Head of caudate nucleus (tissue), 42 donors: ENCODE data around the gene NTNG2.

Experiments
- DNase-seq, 42 donors: peaks; one replicate each; pipeline versions ENCODE4 v3.0.0 to v3.0.0-alpha.2; 2020 to 2021; ENCODE audit warnings: mixed read lengths in 7 of 42
- intact Hi-C: fragments of 100-400 bp; cut with DNase I; formaldehyde crosslinking; loops from one replicate; pipeline ENCODE4 v1.15.0; 2022

Gene NTNG2

GRCh38 chr9:132193227-132194124, 31.6 kb downstream of the NTNG2 start:
- intact Hi-C loops: no loop called here
- DNase-seq: peak in 35 of 42 donors; percentile 34 to 78 (median 56)

- intact Hi-C loops: no loop called here
- no peak for DNase-seq
Observed at GRCh38 chr9:132194508-132194907, 32.6 kb downstream of the NTNG2 start.

- intact Hi-C loops: no loop called here
- no peak for DNase-seq
Observed at GRCh38 chr9:132197315-132197714, 35.5 kb downstream of the NTNG2 start.

- no peak for DNase-seq
- intact Hi-C loops: no loop called here
Observed at GRCh38 chr9:132197856-132198550, 36.1 kb downstream of the NTNG2 start.

GRCh38 chr9:132199056-132199455, 37.2 kb downstream of the NTNG2 start:
- no peak for DNase-seq
- intact Hi-C loops: no loop called here

- no peak for DNase-seq
- intact Hi-C loops: no loop called here
Observed at GRCh38 chr9:132200706-132201105, 38.8 kb downstream of the NTNG2 start.

GRCh38 chr9:132201139-132201538, 39.3 kb downstream of the NTNG2 start:
- no peak for DNase-seq
- intact Hi-C loops: no loop called here

GRCh38 chr9:132201780-132202703, 40.2 kb downstream of the NTNG2 start:
- intact Hi-C loops: no loop called here
- DNase-seq: peak; percentile 34 to 94 (median 80)

GRCh38 chr9:132204883-132205282, 43.0 kb downstream of the NTNG2 start:
- intact Hi-C loops: no loop called here
- no peak for DNase-seq

GRCh38 chr9:132207215-132207614, 45.4 kb downstream of the NTNG2 start:
- intact Hi-C loops: no loop called here
- DNase-seq: no peak

GRCh38 chr9:132207839-132208615, 46.2 kb downstream of the NTNG2 start:
- intact Hi-C loops: no loop called here
- no peak for DNase-seq

GRCh38 chr9:132209228-132209627, 47.4 kb downstream of the NTNG2 start:
- no peak for DNase-seq

GRCh38 chr9:132210472-132211145, 48.8 kb downstream of the NTNG2 start:
- no peak for DNase-seq

More at GRCh38 chr9:132209228-132209627, 47.4 kb downstream of the NTNG2 start:
- intact Hi-C loops: no loop called here

GRCh38 chr9:132211570-132211969, 49.7 kb downstream of the NTNG2 start:
- intact Hi-C loops: no loop called here
- no peak for DNase-seq

More at GRCh38 chr9:132210472-132211145, 48.8 kb downstream of the NTNG2 start:
- intact Hi-C loops: no loop called here

GRCh38 chr9:132214027-132214622, 52.3 kb downstream of the NTNG2 start:
- DNase-seq: peak; percentile 54 to 91 (median 74)
- intact Hi-C loops: no loop called here

GRCh38 chr9:132216861-132217619, 55.2 kb downstream of the NTNG2 start:
- intact Hi-C loops: no loop called here
- no peak for DNase-seq

- intact Hi-C loops: no loop called here
- DNase-seq: no peak
Observed at GRCh38 chr9:132218208-132218607, 56.4 kb downstream of the NTNG2 start.
